ENCODE measurements around the gene AMBRA1.

The AMBRA1 gene

DNA sequence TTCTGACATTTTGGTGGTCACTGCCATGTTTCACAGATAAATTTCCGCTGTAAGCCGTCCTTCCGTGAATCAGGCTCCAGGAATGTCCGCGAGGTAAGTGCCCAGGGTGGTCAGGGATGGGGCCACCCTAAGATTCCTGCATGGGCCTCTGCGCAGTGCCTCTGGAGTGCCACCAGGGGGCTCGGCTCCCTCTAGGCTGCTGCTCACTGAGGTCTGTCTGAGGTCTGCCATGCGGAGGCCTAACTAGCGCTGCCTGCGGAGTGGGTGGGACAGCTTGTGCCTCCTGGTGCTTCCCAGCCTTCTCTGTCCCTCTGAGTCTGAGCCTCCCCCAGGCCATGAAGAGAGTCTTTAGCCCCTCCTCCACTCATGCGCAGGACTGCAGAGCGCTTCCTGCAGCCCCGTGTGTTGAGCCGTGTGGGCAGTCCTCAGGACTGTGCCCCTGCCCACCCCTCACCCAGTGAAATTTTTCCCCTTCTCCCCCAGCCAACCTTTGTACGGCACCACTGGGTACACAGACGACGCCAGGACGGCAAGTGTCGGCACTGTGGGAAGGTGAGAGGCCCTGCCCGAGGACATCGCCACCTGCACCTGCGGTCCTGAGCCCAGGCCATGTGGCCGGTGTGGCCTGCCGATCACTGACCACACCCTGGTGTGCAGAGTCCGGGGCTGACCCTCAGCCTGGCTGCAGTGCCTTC is 224.2 kb downstream of the AMBRA1 start:
- no peaks in the 10 kb centered on the region for H3K27me3 ChIP-seq (replicated peaks; ENCODE audit: control insufficient read depth, insufficient read depth, low read length)
- DNase-seq (ENCODE audit: extremely low read depth, insufficient read length) = no peak
- H3K36me3 ChIP-seq (ENCODE audit: control insufficient read depth, insufficient read depth, low read length) = peaks cover 21% of the 10 kb centered on the region
- TF ChIP-seq, protein P1, sequence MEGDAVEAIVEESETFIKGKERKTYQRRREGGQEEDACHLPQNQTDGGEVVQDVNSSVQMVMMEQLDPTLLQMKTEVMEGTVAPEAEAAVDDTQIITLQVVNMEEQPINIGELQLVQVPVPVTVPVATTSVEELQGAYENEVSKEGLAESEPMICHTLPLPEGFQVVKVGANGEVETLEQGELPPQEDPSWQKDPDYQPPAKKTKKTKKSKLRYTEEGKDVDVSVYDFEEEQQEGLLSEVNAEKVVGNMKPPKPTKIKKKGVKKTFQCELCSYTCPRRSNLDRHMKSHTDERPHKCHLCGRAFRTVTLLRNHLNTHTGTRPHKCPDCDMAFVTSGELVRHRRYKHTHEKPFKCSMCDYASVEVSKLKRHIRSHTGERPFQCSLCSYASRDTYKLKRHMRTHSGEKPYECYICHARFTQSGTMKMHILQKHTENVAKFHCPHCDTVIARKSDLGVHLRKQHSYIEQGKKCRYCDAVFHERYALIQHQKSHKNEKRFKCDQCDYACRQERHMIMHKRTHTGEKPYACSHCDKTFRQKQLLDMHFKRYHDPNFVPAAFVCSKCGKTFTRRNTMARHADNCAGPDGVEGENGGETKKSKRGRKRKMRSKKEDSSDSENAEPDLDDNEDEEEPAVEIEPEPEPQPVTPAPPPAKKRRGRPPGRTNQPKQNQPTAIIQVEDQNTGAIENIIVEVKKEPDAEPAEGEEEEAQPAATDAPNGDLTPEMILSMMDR (IDR thresholded peaks at IDR 0.05; ENCODE audit: insufficient read depth, low read length, poor library complexity, severe bottlenecking) = peak; percentile 94
- H3K4me3 ChIP-seq (replicated peaks; ENCODE audit: low read depth, low read length) = no peak overlapping the region

DNA sequence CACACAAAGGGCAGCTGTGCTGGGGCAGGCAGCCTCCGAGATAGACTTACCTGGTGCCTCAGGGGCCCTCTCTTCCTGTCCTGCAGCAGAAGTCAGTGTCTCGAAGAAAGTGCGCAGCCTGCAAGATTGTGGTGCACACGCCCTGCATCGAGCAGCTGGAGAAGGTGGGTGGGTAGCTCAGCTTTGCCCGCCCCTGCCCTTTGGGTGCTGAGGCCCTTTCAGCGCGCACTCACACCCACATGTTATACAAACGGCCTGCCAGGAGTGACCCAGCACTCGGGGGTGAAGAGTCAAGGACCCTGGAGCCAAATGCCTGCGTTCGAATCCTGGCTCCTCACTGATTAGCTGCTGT is 225.9 kb downstream of the AMBRA1 start:
- Histone ChIP-seq H3K36me3 (ENCODE audit: control insufficient read depth, insufficient read depth, low read length) (peaks cover 17% of the 10 kb centered on the region), H3K27me3 (replicated peaks; ENCODE audit: control insufficient read depth, insufficient read depth, low read length) (no peaks in the 10 kb centered on the region), H3K4me3 (replicated peaks; ENCODE audit: low read depth, low read length) (no peak overlapping the region)
- DNase-seq (ENCODE audit: extremely low read depth, insufficient read length) = no peak
- TF ChIP-seq, protein P1 (IDR thresholded peaks at IDR 0.05; ENCODE audit: insufficient read depth, low read length, poor library complexity, severe bottlenecking) = no peak

DNA sequence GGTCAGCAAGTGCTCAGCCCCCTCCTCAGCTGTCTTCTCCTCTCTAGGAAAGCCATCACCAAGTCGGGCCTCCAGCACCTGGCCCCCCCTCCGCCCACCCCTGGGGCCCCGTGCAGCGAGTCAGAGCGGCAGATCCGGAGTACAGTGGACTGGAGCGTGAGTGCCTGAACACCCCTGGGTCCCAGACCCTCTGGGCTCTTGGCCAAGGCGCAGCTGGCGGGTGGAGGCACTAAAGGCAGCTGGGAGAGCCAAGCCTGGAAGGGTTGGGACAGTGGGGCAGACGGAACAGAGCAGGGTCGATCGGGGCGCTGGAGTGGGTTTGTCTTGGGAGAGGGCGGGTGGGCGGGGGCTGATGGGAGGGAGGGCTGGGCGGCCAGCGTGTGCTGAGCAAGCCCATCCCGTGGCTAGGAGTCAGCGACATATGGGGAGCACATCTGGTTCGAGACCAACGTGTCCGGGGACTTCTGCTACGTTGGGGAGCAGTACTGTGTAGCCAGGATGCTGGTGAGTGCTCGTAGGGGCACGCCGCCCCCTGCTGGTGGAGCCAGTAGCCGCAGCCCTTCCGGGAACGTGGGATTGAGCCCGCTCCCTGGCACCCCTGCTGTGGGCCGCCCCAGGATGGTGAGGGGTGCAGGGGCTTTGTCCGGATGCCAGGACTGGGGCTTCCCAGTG is 226.4 kb downstream of the AMBRA1 start:
- peaks cover 18% of the 10 kb centered on the region for H3K36me3 ChIP-seq (ENCODE audit: control insufficient read depth, insufficient read depth, low read length)
- H3K4me3 ChIP-seq (replicated peaks; ENCODE audit: low read depth, low read length) = no peak overlapping the region
- peak; percentile 72 for DNase-seq (ENCODE audit: extremely low read depth, insufficient read length)
- TF ChIP-seq, protein P1 (IDR thresholded peaks at IDR 0.05; ENCODE audit: insufficient read depth, low read length, poor library complexity, severe bottlenecking) = peak; percentile 92
- no peaks in the 10 kb centered on the region for H3K27me3 ChIP-seq (replicated peaks; ENCODE audit: control insufficient read depth, insufficient read depth, low read length)

DNA sequence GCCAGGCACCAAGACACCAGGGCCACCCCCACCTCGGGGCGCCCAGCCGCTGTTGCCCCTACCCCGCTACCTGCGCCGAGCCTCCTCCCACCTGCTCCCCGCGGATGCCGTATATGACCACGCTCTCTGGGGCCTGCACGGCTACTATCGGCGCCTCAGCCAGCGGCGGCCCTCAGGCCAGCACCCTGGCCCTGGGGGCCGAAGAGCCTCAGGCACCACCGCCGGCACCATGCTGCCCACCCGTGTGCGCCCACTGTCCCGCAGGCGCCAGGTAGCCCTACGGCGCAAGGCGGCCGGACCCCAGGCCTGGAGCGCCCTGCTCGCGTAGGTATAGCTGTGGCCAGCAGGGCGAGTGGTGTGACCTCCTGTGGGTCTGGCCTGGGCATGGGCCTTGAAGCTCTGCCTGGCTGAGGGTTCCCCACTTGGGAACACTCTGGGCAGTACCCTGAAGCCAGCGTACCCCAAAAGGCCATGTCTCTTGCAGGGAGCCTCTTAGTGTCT is 227.1 kb downstream of the AMBRA1 start:
- Histone ChIP-seq H3K36me3 (ENCODE audit: control insufficient read depth, insufficient read depth, low read length) (peaks cover 13% of the 10 kb centered on the region), H3K4me3 (replicated peaks; ENCODE audit: low read depth, low read length) (no peak overlapping the region), H3K27me3 (replicated peaks; ENCODE audit: control insufficient read depth, insufficient read depth, low read length) (no peaks in the 10 kb centered on the region)
- no peak for DNase-seq (ENCODE audit: extremely low read depth, insufficient read length)
- TF ChIP-seq, protein P1 (IDR thresholded peaks at IDR 0.05; ENCODE audit: insufficient read depth, low read length, poor library complexity, severe bottlenecking) = no peak

DNA sequence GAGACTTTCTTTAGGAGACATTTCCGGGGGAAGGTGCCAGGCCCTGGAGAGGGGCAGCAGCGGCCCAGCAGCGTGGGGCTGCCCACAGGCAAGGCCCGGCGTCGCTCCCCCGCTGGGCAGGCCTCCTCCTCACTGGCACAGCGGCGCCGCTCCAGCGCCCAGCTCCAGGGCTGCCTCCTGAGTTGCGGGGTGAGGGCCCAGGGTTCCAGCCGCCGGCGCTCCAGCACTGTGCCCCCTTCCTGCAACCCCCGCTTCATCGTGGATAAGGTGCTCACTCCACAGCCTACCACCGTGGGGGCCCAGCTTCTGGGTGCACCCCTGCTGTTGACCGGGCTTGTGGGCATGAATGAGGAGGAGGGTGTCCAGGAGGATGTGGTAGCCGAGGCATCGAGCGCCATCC is 227.6 kb downstream of the AMBRA1 start:
- DNase-seq (ENCODE audit: extremely low read depth, insufficient read length) = no peak
- Histone ChIP-seq H3K27me3 (replicated peaks; ENCODE audit: control insufficient read depth, insufficient read depth, low read length) (no peaks in the 10 kb centered on the region), H3K36me3 (ENCODE audit: control insufficient read depth, insufficient read depth, low read length) (peaks cover 12% of the 10 kb centered on the region), H3K4me3 (replicated peaks; ENCODE audit: low read depth, low read length) (no peak overlapping the region)
- TF ChIP-seq, protein P1 (IDR thresholded peaks at IDR 0.05; ENCODE audit: insufficient read depth, low read length, poor library complexity, severe bottlenecking) = no peak

All from GM06990 (cell line).